NCI-H187 treated with DMSO at 0.1 percent for 48 hours (cell line): Measurements from ENCODE around the gene FBXL20.
A peak's percentile ranks its signal among the peaks of the same experiment; 100 is the strongest.
"Not testable (repeated sequence)": the region's sequence is repeated elsewhere in the genome, so short reads cannot be mapped to it uniquely, and the experiment has no call there.

Experiments
- DNase-seq: peaks from one replicate; lab custom pipeline; 2025; lab: John Stamatoyannopoulos, UW

Gene FBXL20

DNA sequence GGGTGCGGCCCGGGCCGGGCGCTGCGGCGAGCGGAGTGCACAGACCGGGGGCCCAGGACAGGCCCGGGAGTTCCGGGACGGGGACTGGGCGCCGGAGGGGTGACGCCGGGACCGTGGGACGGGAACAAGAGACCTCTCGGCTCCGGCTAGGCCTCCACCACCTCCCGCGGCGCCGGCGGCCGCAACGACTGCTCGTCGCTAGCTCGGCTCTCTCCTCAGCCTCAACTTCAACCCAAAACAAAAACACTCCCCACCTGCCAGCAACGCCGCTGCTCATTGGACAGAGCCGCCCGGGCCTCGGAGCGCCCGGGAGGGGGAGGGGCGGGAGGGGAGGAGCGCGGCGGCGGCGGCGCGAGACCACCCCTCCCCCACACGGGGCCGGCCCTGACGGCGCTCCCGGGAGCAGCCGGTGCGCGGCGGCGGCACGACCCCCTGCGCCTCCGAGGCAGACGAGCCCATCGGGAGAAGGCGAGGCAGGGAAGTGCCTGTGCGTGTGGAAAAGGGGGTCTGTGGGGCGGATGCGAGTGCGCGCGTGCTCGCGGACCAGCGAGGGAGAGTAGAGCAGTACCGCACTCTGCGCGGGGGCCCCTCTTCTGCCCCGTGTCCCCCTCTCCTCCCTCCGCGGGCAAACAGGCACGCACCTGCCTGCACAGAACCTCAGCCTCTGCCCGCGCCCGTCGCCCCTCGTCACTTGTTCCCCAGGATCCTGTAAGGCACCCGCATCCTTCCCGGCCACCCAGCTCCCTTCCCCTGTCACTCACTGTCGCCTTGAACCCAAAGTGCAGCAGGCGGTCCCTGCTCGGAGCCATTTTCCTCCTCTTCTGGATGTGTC, at the start of gene FBXL20:
FBXL20 (minus strand) TSS at position 215 of the 832 bp plus-strand sequence. CDS start 224 bp downstream, outside the sequence.
- DNase-seq: peak; percentile 44

GRCh38 chr17:39450847-39451581, 49.6 kb upstream of the FBXL20 start, which contains the start of gene MED1:
Gene MED1 (minus strand): TSS chr17:39451263. CDS start chr17:39451062, 201 bp downstream.
- DNase-seq: peak; percentile 93

- no peak for DNase-seq
Measured at GRCh38 chr17:39450051-39450450, 48.6 kb upstream of the FBXL20 start.

DNA sequence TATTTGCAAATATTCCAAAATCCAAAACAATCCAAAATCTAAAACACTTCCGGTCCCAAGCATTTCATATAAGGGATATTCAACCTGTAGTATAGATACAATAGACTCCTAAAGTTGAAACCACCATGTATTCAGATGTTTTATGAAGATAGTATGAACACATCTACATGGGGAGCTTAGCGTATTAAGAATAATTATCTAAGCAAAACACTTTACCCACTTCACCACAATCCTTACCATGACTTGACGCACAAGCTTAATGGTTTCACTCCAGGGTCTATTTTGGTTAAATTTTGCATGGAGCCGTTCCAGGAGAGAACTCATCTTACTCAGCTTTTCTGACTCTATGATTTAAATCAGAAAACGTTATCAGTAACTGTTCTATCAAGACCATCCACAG, 46.1 kb upstream of the FBXL20 start:
- no peak for DNase-seq

DNA sequence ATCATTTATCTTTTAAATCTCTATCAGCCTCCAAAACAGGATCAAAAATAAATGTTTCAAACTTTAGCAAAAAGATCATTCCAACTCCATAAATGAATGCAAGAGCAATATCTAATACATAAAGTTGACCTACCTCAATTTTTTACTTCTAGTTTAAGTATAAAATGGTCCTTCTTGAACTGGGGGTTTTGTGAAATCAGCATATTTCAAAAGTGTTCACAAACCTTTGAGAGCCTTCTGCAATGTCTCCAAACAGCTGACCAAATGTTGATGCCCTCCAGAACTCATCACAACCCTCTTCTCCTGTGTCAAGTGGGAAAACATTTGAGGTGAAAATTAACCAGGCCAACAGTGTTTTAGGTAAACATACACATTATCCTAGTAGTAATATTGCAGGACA, 41.9 kb upstream of the FBXL20 start:
- DNase-seq: no peak

- DNase-seq: not testable (repeated sequence)
Measured at GRCh38 chr17:39439868-39440267, 38.4 kb upstream of the FBXL20 start.

DNA sequence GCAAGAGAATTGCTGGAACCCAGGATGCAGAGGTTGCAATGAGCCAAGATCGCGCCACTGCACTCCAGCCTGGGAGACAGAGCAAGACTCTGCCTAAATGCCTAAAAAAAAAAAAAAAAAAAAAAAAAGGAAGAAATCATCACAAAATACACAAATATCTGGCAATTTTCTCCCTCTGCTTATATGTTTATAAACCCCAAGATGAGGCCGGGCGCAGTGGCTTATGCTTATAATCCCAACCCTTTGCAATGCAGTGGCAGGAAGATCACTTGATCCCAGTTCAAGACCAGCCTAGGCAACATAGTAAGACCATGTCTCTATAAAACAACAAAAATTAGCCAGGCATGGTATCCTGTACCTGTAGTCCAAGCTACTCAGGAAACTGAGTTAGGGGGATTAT, 28.2 kb upstream of the FBXL20 start:
- no peak for DNase-seq

DNA sequence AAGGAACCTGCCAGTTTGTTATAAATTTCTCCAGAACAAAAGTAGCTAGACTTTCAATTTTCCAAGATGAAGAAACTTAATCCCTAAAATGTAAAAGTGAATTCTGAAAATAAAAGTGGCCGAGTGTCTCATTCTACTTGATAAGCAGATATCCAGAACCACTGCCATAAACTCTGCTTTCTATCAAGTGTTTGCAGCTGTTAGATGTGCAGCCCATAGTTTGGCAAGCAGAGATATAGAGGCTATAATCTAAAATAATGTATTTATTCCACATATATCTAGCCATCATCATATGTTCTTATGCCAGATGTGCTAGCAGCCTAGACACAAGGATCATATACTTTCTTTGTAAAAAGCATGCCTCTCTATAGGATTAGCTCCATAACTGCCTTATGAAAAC, 14.7 kb upstream of the FBXL20 start:
- DNase-seq: no peak

DNA sequence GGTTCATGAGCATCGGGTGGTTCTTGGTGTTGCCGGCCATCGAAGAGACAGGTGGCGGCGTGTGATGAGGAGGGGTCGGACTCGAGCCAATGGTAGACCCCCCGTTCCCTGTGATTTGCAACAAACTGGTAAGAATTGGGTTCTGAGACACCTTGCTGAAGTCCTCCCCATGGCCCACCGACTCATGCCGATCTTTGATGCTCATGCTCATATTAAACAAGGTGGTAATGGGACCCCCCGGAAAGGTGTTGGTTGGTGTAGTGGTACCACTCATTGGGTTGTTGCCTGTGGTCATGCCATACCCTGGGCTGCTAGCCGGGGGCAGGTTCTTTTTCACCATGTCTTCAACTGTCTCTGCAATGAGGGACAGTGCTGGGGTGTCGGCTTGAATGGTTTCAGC, 8.9 kb upstream of the FBXL20 start:
- no peak for DNase-seq

DNA sequence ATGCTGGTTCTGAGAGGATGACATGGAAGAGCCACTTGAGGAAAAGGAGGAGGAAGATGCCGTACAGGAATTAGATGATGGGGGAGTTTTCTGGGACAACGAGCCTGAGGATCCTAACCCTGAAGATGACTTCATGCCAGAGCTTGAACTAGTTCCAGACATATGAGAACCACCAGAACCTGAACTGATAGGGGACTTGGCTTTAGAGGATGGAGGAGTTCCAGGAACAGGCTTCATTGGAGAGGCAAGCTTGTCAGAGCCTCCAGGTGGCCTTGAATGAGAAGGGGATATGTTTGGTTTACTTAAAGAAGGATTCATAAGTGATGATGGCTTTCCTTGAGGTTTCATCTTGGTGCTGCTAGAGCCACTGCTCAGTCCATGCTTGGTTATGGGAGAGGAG, 6.9 kb upstream of the FBXL20 start:
- DNase-seq: no peak

DNA sequence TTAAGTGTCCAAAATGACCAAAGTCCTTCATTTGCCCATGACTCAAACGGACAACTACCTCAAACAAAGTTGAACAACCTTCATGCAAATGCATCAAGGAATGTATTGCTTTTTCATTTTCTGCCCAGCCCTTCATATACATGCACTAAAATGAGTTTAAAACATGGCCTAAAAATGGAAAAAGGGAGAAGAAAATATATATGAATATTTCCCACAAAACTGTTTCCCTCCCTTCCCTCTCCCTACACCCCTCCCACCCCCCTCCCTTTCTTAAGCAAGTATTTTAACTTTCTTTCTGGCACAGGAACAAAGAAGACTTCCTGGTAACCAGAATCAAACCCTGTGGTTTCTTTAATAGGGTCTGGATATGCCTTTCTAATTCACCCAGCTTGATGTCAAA, 5.5 kb upstream of the FBXL20 start:
- DNase-seq: no peak

GRCh38 chr17:39405436-39405835, 4.0 kb upstream of the FBXL20 start:
- no peak for DNase-seq

- no peak for DNase-seq
Measured at GRCh38 chr17:39404542-39405378, 3.3 kb upstream of the FBXL20 start.

DNA sequence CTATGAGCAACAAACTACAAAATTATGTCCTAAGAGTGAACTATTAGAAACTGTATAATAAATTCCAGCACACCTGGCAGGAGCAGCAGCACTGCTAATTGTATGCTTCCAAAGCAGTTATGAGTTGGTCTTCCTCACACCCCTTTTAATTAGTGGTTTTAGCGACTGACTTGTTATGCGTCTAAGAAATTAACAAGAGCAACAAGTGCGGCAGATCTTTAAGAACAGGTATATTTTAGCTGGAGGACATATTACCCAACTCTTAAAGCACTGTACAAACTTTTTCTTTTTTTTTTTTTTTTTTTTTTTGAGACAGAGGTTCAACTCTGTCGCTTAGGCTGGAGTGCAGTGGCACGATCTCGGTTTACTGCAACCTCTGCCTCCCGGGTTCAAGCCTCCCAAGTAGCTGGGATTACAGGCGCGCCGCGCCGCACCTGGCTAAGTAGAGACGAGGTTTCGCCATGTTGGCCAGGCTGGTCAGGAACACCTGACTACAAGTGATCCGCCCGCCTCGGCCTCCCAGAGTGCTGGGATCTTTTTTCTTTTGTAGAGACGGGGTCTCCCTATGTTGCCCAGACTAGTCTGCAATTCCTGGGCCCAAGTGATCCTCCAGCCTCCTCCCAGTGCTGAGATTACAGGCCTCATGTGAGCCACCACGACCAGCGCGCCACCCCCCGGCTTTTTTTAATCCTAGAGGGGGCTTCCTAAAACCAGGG, 1.6 kb upstream of the FBXL20 start:
- no peak for DNase-seq

- peak; percentile 64 for DNase-seq
Measured at GRCh38 chr17:39402244-39402889, 941 bp upstream of the FBXL20 start.

GRCh38 chr17:39400547-39401411, 647 bp downstream of the FBXL20 start:
- no peak for DNase-seq

GRCh38 chr17:39399791-39400190, 1.6 kb downstream of the FBXL20 start:
- DNase-seq: no peak

GRCh38 chr17:39393736-39394135, 7.7 kb downstream of the FBXL20 start:
- no peak for DNase-seq

DNA sequence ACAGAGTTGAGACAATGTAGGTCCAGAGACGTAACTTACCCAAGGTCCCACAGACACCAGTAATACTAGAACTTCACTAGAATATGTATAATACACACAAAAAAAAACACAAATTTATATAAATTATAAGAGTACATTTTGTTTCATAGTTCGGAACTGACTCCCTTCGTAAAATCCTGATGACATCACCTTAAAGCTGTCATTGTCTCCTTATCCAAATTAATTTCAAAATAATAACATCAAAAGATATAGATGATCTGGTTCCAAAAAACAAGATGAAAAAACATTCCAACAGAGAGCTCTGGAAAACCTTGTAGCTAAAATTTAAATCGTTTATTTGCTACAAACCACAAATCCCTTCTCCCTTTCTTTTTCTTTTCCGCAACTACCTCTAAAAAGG, 10.0 kb downstream of the FBXL20 start:
- no peak for DNase-seq

DNA sequence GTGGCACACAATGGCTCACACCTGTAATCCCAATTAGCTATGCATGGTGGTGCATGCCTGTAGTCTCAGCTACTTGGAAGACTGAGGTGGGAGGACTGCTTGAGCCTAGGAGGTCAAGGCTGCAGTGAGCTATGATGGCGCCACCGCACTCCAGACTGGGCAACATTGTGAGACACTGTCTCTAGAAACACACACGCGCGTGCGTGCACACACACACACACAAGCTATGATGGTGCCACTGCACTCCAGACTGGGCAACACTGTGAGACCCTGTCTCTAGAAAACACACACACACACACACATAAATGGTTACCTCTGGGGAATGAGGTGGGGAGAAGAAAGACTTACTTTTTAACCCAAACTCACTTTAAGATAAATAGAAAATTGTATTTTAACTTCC, 16.4 kb downstream of the FBXL20 start:
- DNase-seq: no peak
